Fibroblast of villous mesenchyme (primary cell): ENCODE data around the gene KCTD17. TPM values are rescaled to one million over a fixed set of nuclear protein-coding genes. Genes with fewer than 3 reads are reported as not detected.

Experiments
- DNase-seq: peaks from one replicate; pipeline ENCODE4 v3.0.0-alpha.2; 2010; ENCODE audit warnings: low read depth
- H3K4me3 ChIP-seq: 2 replicates; pipeline ENCODE4 v1.5.1; 2011; ENCODE audit warnings: low read depth, mild to moderate bottlenecking, low read length
- total RNA-seq: library from RNA; depleted of rRNA; stranded (reverse); fragments of >200 nt; gene quantifications from 2 replicates; pipeline ENCODE4 v1.2.3, GENCODE V29; 2012
- TF ChIP-seq, protein P1 (sequence below): IDR thresholded peaks from 2 replicates; pipeline ENCODE4 v1.5.1; 2012; ENCODE audit warnings: low read depth, mild to moderate bottlenecking, low read length; ENCODE audit not compliant: insufficient read depth

Gene KCTD17
- total RNA-seq, 1 donor = 28.9 TPM

DNA sequence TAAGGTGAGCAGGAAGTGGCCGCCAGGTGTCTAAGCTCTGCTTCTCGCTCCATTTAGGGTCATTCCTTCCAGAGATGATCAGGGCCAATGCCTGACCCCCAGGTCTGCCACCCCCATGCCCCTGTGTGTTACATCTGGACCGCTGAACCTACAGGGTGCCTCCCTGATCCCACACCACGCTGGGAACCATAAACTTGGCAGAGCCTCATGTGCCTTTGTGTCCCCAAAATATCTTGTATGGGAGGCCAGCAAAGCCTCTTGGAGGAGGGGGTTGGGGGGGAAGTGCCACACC, 36.0 kb upstream of the KCTD17 start:
- no peak for DNase-seq
- no peak overlapping the region for H3K4me3 ChIP-seq
- TF ChIP-seq, protein P1, sequence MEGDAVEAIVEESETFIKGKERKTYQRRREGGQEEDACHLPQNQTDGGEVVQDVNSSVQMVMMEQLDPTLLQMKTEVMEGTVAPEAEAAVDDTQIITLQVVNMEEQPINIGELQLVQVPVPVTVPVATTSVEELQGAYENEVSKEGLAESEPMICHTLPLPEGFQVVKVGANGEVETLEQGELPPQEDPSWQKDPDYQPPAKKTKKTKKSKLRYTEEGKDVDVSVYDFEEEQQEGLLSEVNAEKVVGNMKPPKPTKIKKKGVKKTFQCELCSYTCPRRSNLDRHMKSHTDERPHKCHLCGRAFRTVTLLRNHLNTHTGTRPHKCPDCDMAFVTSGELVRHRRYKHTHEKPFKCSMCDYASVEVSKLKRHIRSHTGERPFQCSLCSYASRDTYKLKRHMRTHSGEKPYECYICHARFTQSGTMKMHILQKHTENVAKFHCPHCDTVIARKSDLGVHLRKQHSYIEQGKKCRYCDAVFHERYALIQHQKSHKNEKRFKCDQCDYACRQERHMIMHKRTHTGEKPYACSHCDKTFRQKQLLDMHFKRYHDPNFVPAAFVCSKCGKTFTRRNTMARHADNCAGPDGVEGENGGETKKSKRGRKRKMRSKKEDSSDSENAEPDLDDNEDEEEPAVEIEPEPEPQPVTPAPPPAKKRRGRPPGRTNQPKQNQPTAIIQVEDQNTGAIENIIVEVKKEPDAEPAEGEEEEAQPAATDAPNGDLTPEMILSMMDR = no peak

DNA sequence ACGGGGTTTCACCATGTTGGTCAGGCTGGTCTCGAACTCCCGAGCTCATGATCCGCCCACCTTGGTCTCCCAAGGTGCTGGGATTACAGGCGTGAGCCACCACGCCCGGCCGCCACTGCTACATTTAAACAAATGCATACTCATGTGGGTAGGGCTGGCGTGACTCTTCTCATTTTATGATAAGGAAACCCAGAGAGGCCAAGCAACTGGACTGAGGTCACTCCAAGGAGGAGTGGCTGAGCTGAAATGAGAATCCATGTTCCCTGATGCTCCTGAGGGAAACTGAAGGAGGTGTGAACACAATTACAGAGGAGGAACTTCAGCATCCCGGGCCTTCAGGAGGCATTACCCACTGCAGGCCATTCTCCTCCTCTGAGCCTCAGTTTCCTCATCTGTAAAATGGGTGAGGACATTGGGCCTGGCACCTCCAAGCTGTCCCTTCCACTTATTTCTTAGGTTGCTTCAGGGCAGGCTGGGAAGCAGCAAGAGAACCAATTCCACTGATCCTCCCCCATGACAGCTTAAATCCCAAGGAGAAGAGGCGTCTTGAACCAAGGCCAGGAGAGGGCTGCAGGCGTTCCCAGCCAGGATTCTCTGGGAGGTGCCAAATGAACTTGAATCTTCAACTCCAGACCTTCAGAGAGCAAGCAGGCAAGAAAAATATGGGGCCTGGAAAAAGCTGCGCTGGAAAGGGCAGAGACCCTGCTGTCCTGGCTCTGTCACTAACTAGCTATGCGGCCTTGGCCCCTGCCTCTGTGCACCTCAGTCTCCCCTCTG, 35.2 kb upstream of the KCTD17 start:
- TF ChIP-seq, protein P1 = no peak
- DNase-seq = peak; percentile 68
- no peak overlapping the region for H3K4me3 ChIP-seq

- TF ChIP-seq, protein P1 = no peak
- no peak for DNase-seq
- H3K4me3 ChIP-seq = peak overlapping the region; percentile 86
These were observed 34.2 kb upstream of the KCTD17 start for GRCh38 chr22:37017356-37017755.

DNA sequence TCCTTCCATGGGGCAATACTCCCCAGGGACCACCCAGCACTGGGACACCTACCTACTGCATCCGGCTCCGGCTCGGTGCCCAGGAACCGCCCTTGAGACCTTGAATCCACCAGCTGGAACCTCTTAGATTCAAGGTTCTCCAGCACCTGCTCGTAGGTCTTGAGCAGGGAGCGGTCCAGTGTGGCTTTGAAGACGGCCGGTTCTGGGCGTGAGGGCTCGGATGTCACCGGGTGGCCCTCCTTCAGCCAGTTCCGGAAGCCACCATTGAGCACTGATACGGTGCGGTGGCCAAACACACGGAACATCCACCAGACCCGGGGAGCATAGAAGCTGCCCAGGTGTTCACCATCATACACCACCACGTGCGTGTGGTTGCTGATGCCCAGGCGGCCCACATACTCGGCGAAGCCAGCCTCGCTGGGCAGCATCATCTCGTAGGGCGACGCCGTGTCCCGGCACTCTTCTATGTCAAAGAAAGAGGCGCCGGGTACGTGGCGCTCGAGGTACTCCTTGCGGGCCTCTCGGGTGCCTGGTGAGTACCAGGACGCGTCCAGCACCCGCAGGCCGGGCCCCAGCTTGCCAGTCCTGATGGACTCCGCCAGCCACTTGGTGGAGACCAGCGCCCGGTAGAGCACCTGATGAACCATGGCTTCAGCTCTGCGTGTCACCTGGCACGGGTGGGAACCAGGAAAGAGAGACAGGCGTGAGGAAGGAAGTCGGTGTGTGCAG, 33.3 kb upstream of the KCTD17 start:
- H3K4me3 ChIP-seq = peak overlapping the region; percentile 86
- TF ChIP-seq, protein P1 = no peak
- DNase-seq = no peak

DNA sequence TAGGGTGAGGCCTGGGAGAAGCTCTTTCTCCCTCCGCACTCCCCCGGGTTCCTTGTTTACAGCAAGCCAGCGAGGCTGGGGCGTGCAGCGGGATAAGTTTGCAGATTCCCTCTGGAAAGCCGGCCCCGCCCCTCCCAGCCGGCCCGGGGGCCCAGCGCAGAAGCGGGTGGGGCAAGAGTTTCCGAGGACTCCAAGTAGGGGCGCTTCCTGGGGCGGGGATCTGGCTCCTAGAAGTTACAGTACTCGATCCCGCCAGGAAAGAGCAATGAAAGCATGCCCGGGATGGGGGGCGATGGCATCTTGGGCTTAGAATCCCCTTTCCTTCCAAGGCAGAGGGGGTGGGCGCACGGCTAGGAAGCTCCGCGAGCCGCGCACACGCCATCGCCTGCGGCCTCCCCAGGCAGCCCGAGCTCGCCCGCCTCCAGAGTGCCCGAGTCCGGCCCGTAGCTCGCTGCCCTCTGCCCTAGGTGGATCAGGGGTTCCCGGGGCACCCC, 32.7 kb upstream of the KCTD17 start:
- TF ChIP-seq, protein P1 = no peak
- peak; percentile 88 for DNase-seq
- peak overlapping the region; percentile 86 for H3K4me3 ChIP-seq

- TF ChIP-seq, protein P1 = no peak
- H3K4me3 ChIP-seq = peak within 1 kb of the TSS; percentile 86
- DNase-seq = peak; percentile 76
These were observed 32.0 kb upstream of the KCTD17 start, which contains the start of the genes MPST and TST for GRCh38 chr22:37019309-37020191. TSS of gene MPST (plus strand) at chr22:37019742. CDS start at chr22:37019837, 95 bp downstream. TSS of gene TST (minus strand) at chr22:37019447. CDS start at chr22:37018732, 715 bp downstream.
